HL-60/S4 treated with retinoic acid at 250 ng/mL for 4 days and 3 days (cell line): ENCODE data around the gene SEZ6.
"Not testable (repeated sequence)": the region's sequence is repeated elsewhere in the genome, so short reads cannot be mapped to it uniquely, and the experiment has no call there.

Source experiments
- in situ Hi-C: fragments of 300-500 bp; cut with MboI; formaldehyde crosslinking; loops from 2 replicates; pipeline ENCODE4 v1.7.0; 2022; ENCODE audit warnings: low sequenced_read_pairs

SEZ6 gene

GRCh38 chr17:28940675-28941074 lies 65.2 kb downstream of the SEZ6 start:
- in situ Hi-C loops, result no loop called here

- in situ Hi-C loops, result no loop called here
Observed at GRCh38 chr17:28940142-28940541, 65.7 kb downstream of the SEZ6 start.

- in situ Hi-C loops, result no loop called here
Observed at GRCh38 chr17:28938552-28938951, 67.3 kb downstream of the SEZ6 start.

GRCh38 chr17:28937044-28937729 lies 68.6 kb downstream of the SEZ6 start:
- in situ Hi-C loops, result no loop called here

GRCh38 chr17:28935744-28936460 lies 69.9 kb downstream of the SEZ6 start:
- in situ Hi-C loops, result no loop called here

GRCh38 chr17:28934508-28934907 lies 71.3 kb downstream of the SEZ6 start:
- in situ Hi-C loops, result not testable (repeated sequence)

GRCh38 chr17:28929787-28930186 lies 76.0 kb downstream of the SEZ6 start:
- in situ Hi-C loops, result no loop called here

- in situ Hi-C loops, result no loop called here
Observed at GRCh38 chr17:28928061-28928460, 77.8 kb downstream of the SEZ6 start.

- in situ Hi-C loops, result no loop called here
Observed at GRCh38 chr17:28926786-28927185, 79.0 kb downstream of the SEZ6 start.

- in situ Hi-C loops, result no loop called here
Observed at GRCh38 chr17:28926366-28926765, 79.5 kb downstream of the SEZ6 start.

GRCh38 chr17:28925912-28926365 lies 79.9 kb downstream of the SEZ6 start:
- in situ Hi-C loops, result no loop called here

GRCh38 chr17:28920201-28920600 lies 85.6 kb downstream of the SEZ6 start:
- in situ Hi-C loops, result no loop called here

- in situ Hi-C loops, result no loop called here
Observed at GRCh38 chr17:28918295-28918694, 87.5 kb downstream of the SEZ6 start.

- in situ Hi-C loops, result no loop called here
Observed at GRCh38 chr17:28917465-28917864, 88.4 kb downstream of the SEZ6 start.

GRCh38 chr17:28917029-28917428 lies 88.8 kb downstream of the SEZ6 start:
- in situ Hi-C loops, result no loop called here

- in situ Hi-C loops, result no loop called here
Observed at GRCh38 chr17:28916302-28916934, 89.4 kb downstream of the SEZ6 start.

GRCh38 chr17:28912938-28913333 lies 92.9 kb downstream of the SEZ6 start:
- in situ Hi-C loops, result no loop called here

- in situ Hi-C loops, result no loop called here
Observed at GRCh38 chr17:28912281-28912937, 93.4 kb downstream of the SEZ6 start.

- in situ Hi-C loops, result no loop called here
Observed at GRCh38 chr17:28911411-28912045, 94.3 kb downstream of the SEZ6 start.

GRCh38 chr17:28910534-28910933 lies 95.3 kb downstream of the SEZ6 start:
- in situ Hi-C loops, result no loop called here

GRCh38 chr17:28908640-28909167 lies 97.1 kb downstream of the SEZ6 start:
- in situ Hi-C loops, result no loop called here
